HepG2 (cell line): ENCODE measurements around the gene PRDM12. TPM values are rescaled to one million over a fixed set of nuclear protein-coding genes. Genes with fewer than 3 reads are reported as not detected.

Source experiments
- ATAC-seq: fragments of 200-7000 bp; cut with Tn5 transposase; 3 replicates; pipeline ENCODE4 v1.9.1; 2020; ENCODE audit warnings: mild to moderate bottlenecking, moderate library complexity
- BruUV-seq: library from RNA; stranded (reverse); fragments of 400-500 nt; replicated peaks from 2 replicates; lab custom pipeline; 2021; lab: Mats Ljungman, UMichigan
- CTCF ChIA-PET: fragments of 300-600 bp; formaldehyde crosslinking; extraction: SDS; loops from one replicate; lab custom pipeline; 2021; ENCODE audit warnings: low total read pairs, inconsistent platforms, low intra/inter-chr PET ratio; lab: Yijun Ruan, JAX
- POLR2A ChIA-PET: fragments of 350-600 bp; sonication (Branson Sonifier 250); formaldehyde crosslinking; loops from one replicate; lab custom pipeline; 2020; ENCODE audit warnings: antibody characterized with exemption, inconsistent platforms; lab: Yijun Ruan, JAX
- DNase-seq: peaks from one replicate; pipeline ENCODE4 v3.0.0-alpha.2; 2015; ENCODE audit warnings: low spot score
- FAIRE-seq: peaks from 3 replicates; lab custom pipeline; 2011; peaks lifted over from hg19 to GRCh38; lab: Jason Lieb, UNC
- H2AFZ ChIP-seq: one replicate; pipeline ENCODE4 v1.6.1; 2011; ENCODE audit warnings: low read length, inconsistent platforms
- H3K27ac ChIP-seq: fragments of 300-600 bp; 3 replicates; pipeline ENCODE4 v1.8.0; 2011; ENCODE audit warnings: mixed run types, mild to moderate bottlenecking, mixed read lengths, low read length, inconsistent platforms; ENCODE audit not compliant: insufficient read depth; ENCODE audit errors: extremely low read length
- H3K27me3 ChIP-seq, 2 experiments: fragments of 200-600 bp in 1 of 2; 2 replicates in 1 of 2; 3 replicates in 1 of 2; pipeline versions ENCODE4 v1.6.0 to v1.8.0; 2011; ENCODE audit warnings: low read length in 2 of 2, mild to moderate bottlenecking in 2 of 2, moderate library complexity in 2 of 2, inconsistent platforms in 1 of 2; ENCODE audit not compliant: insufficient read depth in 2 of 2, control insufficient read depth in 1 of 2
- H3K36me3 ChIP-seq, 2 experiments: fragments of 200-600 bp in 1 of 2; replicated peaks in 1 of 2; 2 replicates in 1 of 2; 3 replicates in 1 of 2; pipeline versions ENCODE4 v1.5.1 to v1.8.0; 2011; ENCODE audit warnings: low read length in 2 of 2, inconsistent platforms in 1 of 2; ENCODE audit not compliant: insufficient read depth in 2 of 2, control insufficient read depth in 1 of 2
- H3K4me1 ChIP-seq: 2 replicates; pipeline ENCODE4 v1.5.1; 2012; ENCODE audit warnings: low read length, inconsistent platforms; ENCODE audit not compliant: insufficient read depth
- H3K4me2 ChIP-seq: 2 replicates; pipeline ENCODE4 v1.6.0; 2011; ENCODE audit warnings: low read depth, low read length, inconsistent platforms
- H3K4me3 ChIP-seq, 3 experiments: fragments of 200-600 bp in 1 of 3; sonication (generic), shearing (Covaris generic) in 1 of 3; replicated peaks in 1 of 3; 2 replicates each; pipeline ENCODE4 v1.5.1; 2011 to 2016; ENCODE audit warnings: low read length in 3 of 3, inconsistent platforms in 2 of 3, low read depth in 2 of 3, mild to moderate bottlenecking in 2 of 3, control low read depth in 1 of 3, mixed read lengths in 1 of 3; ENCODE audit not compliant: insufficient read depth in 1 of 3
- H3K79me2 ChIP-seq: one replicate; pipeline ENCODE4 v1.6.1; 2011; ENCODE audit warnings: low read length, inconsistent platforms; ENCODE audit not compliant: insufficient read depth
- H3K9ac ChIP-seq: 2 replicates; pipeline ENCODE4 v1.6.0; 2011; ENCODE audit warnings: mild to moderate bottlenecking, low read depth, low read length, inconsistent platforms; ENCODE audit not compliant: insufficient read depth
- H3K9me3 ChIP-seq: 2 replicates; pipeline ENCODE4 v1.5.1; 2012; ENCODE audit warnings: mild to moderate bottlenecking, low read length
- H4K20me1 ChIP-seq: 2 replicates; pipeline ENCODE4 v1.6.0; 2011; ENCODE audit warnings: inconsistent platforms, mild to moderate bottlenecking, low read length, moderate library complexity; ENCODE audit not compliant: insufficient read depth
- CBFB ChIP-seq: sonication (generic); formaldehyde crosslinking; IDR thresholded peaks from 2 replicates; pipeline ENCODE4 v1.4.0; 2020; ENCODE audit warnings: missing genetic modification reagents
- CEBPB ChIP-seq: IDR thresholded peaks from 2 replicates; pipeline ENCODE4 v1.6.1; 2011; ENCODE audit warnings: low read depth, low read length, improper control_type of control experiment, borderline replicate concordance
- CENPX ChIP-seq: sonication (generic); formaldehyde crosslinking; IDR thresholded peaks from 2 replicates; pipeline ENCODE4 v1.9.0; 2021; ENCODE audit warnings: mild to moderate bottlenecking, missing genetic modification reagents, moderate library complexity
- CHD2 ChIP-seq: IDR thresholded peaks from 2 replicates; pipeline ENCODE4 v1.6.1; 2011; ENCODE audit warnings: low read depth, low read length, improper control_type of control experiment
- CHD4 ChIP-seq: fragments of 200-600 bp; sonication (generic); IDR thresholded peaks from 2 replicates; pipeline ENCODE4 v1.7.0; 2017; ENCODE audit warnings: mild to moderate bottlenecking, low read length, borderline replicate concordance
- ELF1 ChIP-seq: sonication (generic); formaldehyde crosslinking; IDR thresholded peaks from 2 replicates; pipeline ENCODE4 v1.4.0; 2020; ENCODE audit warnings: missing genetic modification reagents
- FIP1L1 ChIP-seq: fragments of 200-400 bp; formaldehyde crosslinking; IDR thresholded peaks from 2 replicates; pipeline ENCODE4 v1.6.1; 2018; ENCODE audit warnings: low read depth, mild to moderate bottlenecking, low read length, moderate library complexity, borderline replicate concordance; ENCODE audit not compliant: insufficient read depth
- HDAC6 ChIP-seq: fragments of 200-600 bp; sonication (generic); IDR thresholded peaks from 2 replicates; pipeline ENCODE4 v1.7.0; 2017; ENCODE audit warnings: mild to moderate bottlenecking, antibody characterized with exemption, low read length, low read depth
- MAFF ChIP-seq: IDR thresholded peaks from 2 replicates; pipeline ENCODE4 v1.6.1; 2011; ENCODE audit warnings: low read depth, low read length, improper control_type of control experiment
- MAFG ChIP-seq: sonication (generic); formaldehyde crosslinking; IDR thresholded peaks from 2 replicates; pipeline ENCODE4 v1.5.1; 2020; ENCODE audit warnings: mild to moderate bottlenecking, missing genetic modification reagents
- MEIS2 ChIP-seq: sonication (generic); formaldehyde crosslinking; IDR thresholded peaks from 2 replicates; pipeline ENCODE4 v1.9.0; 2021; ENCODE audit warnings: mild to moderate bottlenecking, missing genetic modification reagents
- RBAK ChIP-seq: sonication (generic); formaldehyde crosslinking; IDR thresholded peaks from 2 replicates; pipeline ENCODE4 v1.5.1; 2020; ENCODE audit warnings: mild to moderate bottlenecking, missing genetic modification reagents
- RFX5 ChIP-seq: IDR thresholded peaks from 2 replicates; pipeline ENCODE4 v1.6.1; 2011; ENCODE audit warnings: low read depth, low read length, improper control_type of control experiment
- RFXAP ChIP-seq: sonication (generic); formaldehyde crosslinking; IDR thresholded peaks from 2 replicates; pipeline ENCODE4 v1.4.0; 2020; ENCODE audit warnings: missing genetic modification reagents, borderline replicate concordance
- RXRB ChIP-seq: IDR thresholded peaks from 2 replicates; pipeline ENCODE4 v1.6.1; 2016; ENCODE audit warnings: borderline replicate concordance, missing genetic modification reagents, missing compliant biosample characterization
- SMAD9 ChIP-seq: sonication (generic); formaldehyde crosslinking; IDR thresholded peaks from 2 replicates; pipeline ENCODE4 v1.5.1; 2020; ENCODE audit warnings: mild to moderate bottlenecking, missing genetic modification reagents
- TARDBP ChIP-seq: sonication (generic); formaldehyde crosslinking; IDR thresholded peaks from 2 replicates; pipeline ENCODE4 v1.8.0; 2022; ENCODE audit warnings: mild to moderate bottlenecking, missing genetic modification reagents
- ZNF317 ChIP-seq: sonication (generic); formaldehyde crosslinking; IDR thresholded peaks from 2 replicates; pipeline ENCODE4 v1.5.0; 2020; ENCODE audit warnings: mild to moderate bottlenecking, missing genetic modification reagents
- ZNF354B ChIP-seq: sonication (generic); formaldehyde crosslinking; IDR thresholded peaks from 2 replicates; pipeline ENCODE4 v1.8.0; 2022; ENCODE audit warnings: mild to moderate bottlenecking, missing genetic modification reagents
- ZNF446 ChIP-seq: sonication (generic); formaldehyde crosslinking; IDR thresholded peaks from 2 replicates; pipeline ENCODE4 v1.5.0; 2020; ENCODE audit warnings: mild to moderate bottlenecking, missing genetic modification reagents
- ZNF546 ChIP-seq: sonication (generic); formaldehyde crosslinking; conservative IDR thresholded peaks from 2 replicates; pipeline ENCODE4 v1.8.1; 2023; ENCODE audit warnings: mild to moderate bottlenecking, missing genetic modification reagents
- ZNF678 ChIP-seq: sonication (generic); formaldehyde crosslinking; IDR thresholded peaks from 2 replicates; pipeline ENCODE4 v1.4.0; 2020; ENCODE audit warnings: mild to moderate bottlenecking, missing genetic modification reagents
- WGBS: methylation state at CpG from one replicate; pipeline ENCODE4 v1.1.6; 2017; ENCODE audit warnings: low lambda C conversion rate; 5-methylcytosine and 5-hydroxymethylcytosine counted together
- in situ Hi-C: cut with HindIII; loops from 2 replicates; pipeline ENCODE4 v1.10.0; 2017; ENCODE audit warnings: low pct_unique_long_range_greater_than_20kb; ENCODE audit not compliant: extremely low pct_ligation_motif_present
- intact Hi-C: fragments of 100-400 bp; cut with micrococcal nuclease; formaldehyde crosslinking; loops from one replicate; pipeline ENCODE4 v1.10.0; 2022; ENCODE audit not compliant: unreplicated experiment
- polyA plus RNA-seq, 8 experiments: library from polyadenylated mRNA; depleted of rRNA in 3 of 8; stranded (reverse) in 7 of 8; unstranded in 1 of 8; fragments of >200 nt; fragmentation: Illumina TruSeq in 4 of 8; extraction: Trizol in 4 of 8; gene quantifications; 2 replicates each; pipeline versions ENCODE4 v1.2.1 to v1.2.3, GENCODE V29; 2011 to 2016; ENCODE audit warnings: low read depth in 4 of 8, missing spikeins in 1 of 8, mixed read lengths in 1 of 8; ENCODE audit not compliant: insufficient read depth in 1 of 8
- total RNA-seq, 5 experiments: library from RNA; depleted of rRNA; stranded (reverse); fragments of >200 nt; fragmentation: Illumina TruSeq; extraction: Trizol; gene quantifications; 2 replicates each; pipeline ENCODE4 v1.2.3, GENCODE V29; 2016; ENCODE audit warnings: low read depth in 1 of 5
- TF ChIP-seq, protein P1 (sequence below): sonication (generic); formaldehyde crosslinking; IDR thresholded peaks from 2 replicates; pipeline ENCODE4 v1.8.1; 2023; ENCODE audit warnings: missing genetic modification reagents, mild to moderate bottlenecking, borderline replicate concordance
- TF ChIP-seq, protein P2 (sequence below): sonication (generic); formaldehyde crosslinking; IDR thresholded peaks from 2 replicates; pipeline ENCODE4 v1.4.0; 2020; ENCODE audit warnings: missing genetic modification reagents, mild to moderate bottlenecking, borderline replicate concordance
- TF ChIP-seq, protein P3 (sequence below): sonication (generic); formaldehyde crosslinking; IDR thresholded peaks from 2 replicates; pipeline ENCODE4 v1.8.1; 2023; ENCODE audit warnings: mild to moderate bottlenecking, missing genetic modification reagents, borderline replicate concordance
- TF ChIP-seq, protein P4 (sequence below): sonication (generic); formaldehyde crosslinking; IDR thresholded peaks from 2 replicates; pipeline ENCODE4 v1.4.0; 2020; ENCODE audit warnings: missing genetic modification reagents

PRDM12 gene
- total and polyA plus RNA-seq, 2 of the 13 experiments (the other 11 are each of a cell fraction or from before 2014, with no cell fraction given), result 0.04 to 0.07 TPM

DNA sequence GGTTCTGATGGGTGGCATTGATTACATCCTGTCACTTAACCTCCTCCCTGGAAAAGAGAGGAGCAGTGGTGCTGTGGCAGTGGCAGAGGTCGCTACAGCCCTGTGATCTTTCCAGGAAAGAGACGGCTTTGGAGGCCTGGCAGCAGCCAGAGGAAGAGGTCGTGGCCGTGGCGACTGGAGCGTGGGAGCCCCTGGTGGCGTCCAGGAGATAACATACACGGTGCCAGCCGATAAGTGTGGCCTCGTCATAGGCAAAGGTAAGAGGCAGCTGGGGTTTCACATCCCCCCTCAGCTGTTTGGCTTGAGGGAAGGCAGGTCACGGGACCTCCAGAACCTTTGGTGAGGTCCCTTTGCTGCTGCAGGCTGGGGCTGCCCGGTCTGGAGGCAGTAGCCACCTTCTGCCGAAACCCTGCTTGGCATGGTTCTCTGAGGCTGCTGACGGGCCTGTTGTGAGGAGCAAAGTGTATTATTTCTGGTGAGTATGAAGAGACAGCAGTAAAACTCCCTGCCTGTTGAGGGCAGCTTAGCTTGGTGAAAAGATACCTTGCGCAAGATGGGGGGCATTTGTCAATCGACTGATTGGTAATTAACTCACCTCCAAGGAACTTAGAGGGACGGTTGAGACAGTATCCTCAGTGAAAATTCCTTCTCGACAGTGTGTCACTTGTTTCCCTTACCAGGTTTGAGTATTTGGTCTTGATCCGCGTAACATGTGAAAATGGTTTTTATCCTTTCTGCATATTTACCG lies 38.0 kb upstream of the PRDM12 start (continued):
- TF ChIP-seq ZNF446 (no peak), CBFB (CRISPR knock-in tag) (no peak), FIP1L1 (no peak), TARDBP (CRISPR knock-in tag) (no peak), ZNF678 (CRISPR knock-in tag) (no peak), ZNF546 (CRISPR knock-in tag) (no peak), MAFG (CRISPR knock-in tag) (no peak), CEBPB (peak; percentile 53; the same call in 1 of the 2 replicates), HDAC6 (no peak), RFXAP (CRISPR knock-in tag) (no peak), CHD2 (no peak), SMAD9 (no peak), CHD4 (no peak), RFX5 (no peak)

DNA sequence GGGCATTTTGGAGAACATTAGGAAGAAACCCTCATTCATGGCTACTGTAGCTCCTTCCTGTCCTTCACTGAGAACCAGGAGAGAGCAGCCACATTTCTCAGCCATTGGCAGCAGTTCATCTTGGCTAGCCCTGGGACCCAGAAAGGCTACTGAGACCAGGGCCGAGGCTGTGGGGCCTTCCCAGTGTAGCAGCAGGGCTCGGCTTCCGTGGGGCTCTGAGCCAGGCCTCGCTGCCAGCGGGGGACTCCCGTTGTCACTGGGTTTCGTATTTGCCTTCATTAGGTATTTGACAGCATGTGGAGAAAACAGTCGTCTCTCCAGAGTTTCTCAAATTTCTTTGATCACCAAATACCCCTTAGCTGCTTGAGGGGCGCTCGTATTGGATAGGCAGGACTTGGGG lies 37.3 kb upstream of the PRDM12 start:
- H4K20me1 ChIP-seq, result peaks cover 2% of the 10 kb centered on the region; the same call in 1 of the 2 replicates
- no peak overlapping the region for H3K4me3 ChIP-seq
- no peaks in the 10 kb centered on the region for H3K4me1 ChIP-seq
- in situ Hi-C loops, result no loop called here
- no peak overlapping the region for H3K9ac ChIP-seq
- ATAC-seq, result no peak
- WGBS, result 94% methylated on average over 10 of the region's 10 CpGs
- peaks cover 38 to 81% of the 10 kb centered on the region in 2 experiments for H3K36me3 ChIP-seq
- H2AFZ ChIP-seq, result no peak overlapping the region
- no peak for FAIRE-seq
- DNase-seq, result no peak
- intact Hi-C loops, result no loop called here
- no peaks in the 10 kb centered on the region for H3K9me3 ChIP-seq
- H3K27ac ChIP-seq, result no peak overlapping the region
- no TSS peak for BruUV-seq
- CTCF ChIA-PET, result no interaction called here
- H3K79me2 ChIP-seq, result no peaks in the 10 kb centered on the region
- no peaks in the 10 kb centered on the region for H3K27me3 ChIP-seq
- POLR2A ChIA-PET, result no interaction called here
- H3K4me2 ChIP-seq, result no peak overlapping the region
- TF ChIP-seq, protein P1, sequence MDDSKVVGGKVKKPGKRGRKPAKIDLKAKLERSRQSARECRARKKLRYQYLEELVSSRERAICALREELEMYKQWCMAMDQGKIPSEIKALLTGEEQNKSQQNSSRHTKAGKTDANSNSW, result no peak
- TF ChIP-seq, protein P2, sequence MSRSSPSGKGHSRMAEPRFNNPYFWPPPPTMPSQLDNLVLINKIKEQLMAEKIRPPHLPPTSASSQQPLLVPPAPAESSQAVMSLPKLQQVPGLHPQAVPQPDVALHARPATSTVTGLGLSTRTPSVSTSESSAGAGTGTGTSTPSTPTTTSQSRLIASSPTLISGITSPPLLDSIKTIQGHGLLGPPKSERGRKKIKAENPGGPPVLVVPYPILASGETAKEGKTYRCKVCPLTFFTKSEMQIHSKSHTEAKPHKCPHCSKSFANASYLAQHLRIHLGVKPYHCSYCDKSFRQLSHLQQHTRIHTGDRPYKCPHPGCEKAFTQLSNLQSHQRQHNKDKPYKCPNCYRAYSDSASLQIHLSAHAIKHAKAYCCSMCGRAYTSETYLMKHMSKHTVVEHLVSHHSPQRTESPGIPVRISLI (CRISPR knock-in tag), result no peak
- TF ChIP-seq, protein P3, sequence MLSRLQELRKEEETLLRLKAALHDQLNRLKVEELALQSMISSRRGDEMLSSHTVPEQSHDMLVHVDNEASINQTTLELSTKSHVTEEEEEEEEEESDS (CRISPR knock-in tag), result no peak
- TF ChIP-seq MAFF (no peak), ZNF354B (no peak), RBAK (no peak), ZNF317 (no peak), ELF1 (CRISPR knock-in tag) (no peak), RXRB (CRISPR knock-in tag) (no peak), MEIS2 (no peak), CENPX (CRISPR knock-in tag) (no peak)
- TF ChIP-seq, protein P4, sequence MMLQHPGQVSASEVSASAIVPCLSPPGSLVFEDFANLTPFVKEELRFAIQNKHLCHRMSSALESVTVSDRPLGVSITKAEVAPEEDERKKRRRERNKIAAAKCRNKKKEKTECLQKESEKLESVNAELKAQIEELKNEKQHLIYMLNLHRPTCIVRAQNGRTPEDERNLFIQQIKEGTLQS, result no peak
